Activated CD8-positive, alpha-beta memory T cell treated with anti-CD3 and anti-CD28 coated beads for 48 hours (primary cell): ENCODE data around the gene SCIN.

ENCODE experiments used
- DNase-seq, 3 experiments: peaks; one replicate each; pipeline ENCODE4 v3.0.0-alpha.2; 2020; ENCODE audit warnings: low read depth in 2 of 3, low spot score in 2 of 3

Gene SCIN

GRCh38 chr7:12567015-12567414 is 3.5 kb upstream of the SCIN start:
- DNase-seq = no peak

GRCh38 chr7:12569673-12570072 is 847 bp upstream of the SCIN start:
- DNase-seq = no peak

- DNase-seq = no peak
Observed at GRCh38 chr7:12570168-12570533, 369 bp upstream of the SCIN start.

- DNase-seq = no peak
Observed at GRCh38 chr7:12571691-12572090, 1.2 kb downstream of the SCIN start.

- no peak for DNase-seq
Observed at GRCh38 chr7:12572941-12573575, 2.5 kb downstream of the SCIN start.

- DNase-seq = no peak
Observed at GRCh38 chr7:12573885-12574284, 3.4 kb downstream of the SCIN start.

- no peak for DNase-seq
Observed at GRCh38 chr7:12578930-12579640, 8.6 kb downstream of the SCIN start.

- no peak for DNase-seq
Observed at GRCh38 chr7:12581897-12582296, 11.4 kb downstream of the SCIN start.

GRCh38 chr7:12582362-12582761 is 11.8 kb downstream of the SCIN start:
- no peak for DNase-seq

- no peak for DNase-seq
Observed at GRCh38 chr7:12583176-12583575, 12.7 kb downstream of the SCIN start.

GRCh38 chr7:12583922-12584321 is 13.4 kb downstream of the SCIN start:
- no peak for DNase-seq

GRCh38 chr7:12584930-12585329 is 14.4 kb downstream of the SCIN start:
- DNase-seq = no peak

GRCh38 chr7:12586271-12586670 is 15.8 kb downstream of the SCIN start:
- DNase-seq = no peak

GRCh38 chr7:12588259-12588904 is 17.9 kb downstream of the SCIN start:
- no peak for DNase-seq

GRCh38 chr7:12590559-12590958 is 20.0 kb downstream of the SCIN start:
- DNase-seq = no peak

- no peak for DNase-seq
Observed at GRCh38 chr7:12594122-12594897, 23.8 kb downstream of the SCIN start.

GRCh38 chr7:12595148-12595547 is 24.6 kb downstream of the SCIN start:
- DNase-seq = no peak

- DNase-seq = no peak
Observed at GRCh38 chr7:12596225-12596790, 25.8 kb downstream of the SCIN start.

GRCh38 chr7:12601302-12601869 is 30.9 kb downstream of the SCIN start:
- no peak for DNase-seq

- no peak for DNase-seq
Observed at GRCh38 chr7:12607134-12607533, 36.6 kb downstream of the SCIN start.

- DNase-seq = no peak
Observed at GRCh38 chr7:12609561-12609960, 39.0 kb downstream of the SCIN start.
